ENCODE results near the gene MAN2A2.
"Not testable (repeated sequence)": the region's sequence is repeated elsewhere in the genome, so short reads cannot be mapped to it uniquely, and the experiment has no call there.

Gene MAN2A2

DNA sequence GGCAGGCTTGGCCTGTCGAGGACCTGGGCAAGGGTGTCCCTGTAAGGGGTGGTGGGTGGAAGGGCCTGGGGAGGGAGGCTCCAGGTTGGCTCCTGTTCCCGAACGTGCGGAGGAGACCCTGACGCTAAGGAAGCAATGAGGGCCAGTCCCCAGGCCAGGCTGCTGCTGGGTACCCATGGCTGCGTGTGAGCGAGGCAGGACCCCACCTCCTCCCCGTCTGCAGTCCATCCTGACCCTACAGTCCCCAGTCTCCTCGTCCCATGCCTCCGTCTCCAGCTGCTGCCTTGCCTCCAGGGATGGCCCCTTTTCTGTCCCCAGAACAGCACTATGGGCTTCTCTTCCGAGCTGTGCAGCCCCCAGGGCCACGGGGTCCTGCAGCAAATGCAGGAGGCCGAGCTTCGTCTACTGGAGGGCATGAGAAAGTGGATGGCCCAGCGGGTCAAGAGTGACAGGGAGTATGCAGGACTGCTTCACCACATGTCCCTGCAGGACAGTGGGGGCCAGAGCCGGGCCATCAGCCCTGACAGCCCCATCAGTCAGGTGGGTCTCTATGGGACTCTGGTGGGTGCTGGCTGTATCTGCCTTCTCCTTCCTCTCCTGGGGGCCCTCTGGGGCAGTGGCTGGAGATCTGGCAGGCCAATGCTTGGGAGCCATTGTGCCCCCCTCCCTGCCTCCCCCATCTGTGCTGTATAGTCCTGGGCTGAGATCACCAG, 18.2 kb upstream of the MAN2A2 start:
- DNase-seq = no peak

DNA sequence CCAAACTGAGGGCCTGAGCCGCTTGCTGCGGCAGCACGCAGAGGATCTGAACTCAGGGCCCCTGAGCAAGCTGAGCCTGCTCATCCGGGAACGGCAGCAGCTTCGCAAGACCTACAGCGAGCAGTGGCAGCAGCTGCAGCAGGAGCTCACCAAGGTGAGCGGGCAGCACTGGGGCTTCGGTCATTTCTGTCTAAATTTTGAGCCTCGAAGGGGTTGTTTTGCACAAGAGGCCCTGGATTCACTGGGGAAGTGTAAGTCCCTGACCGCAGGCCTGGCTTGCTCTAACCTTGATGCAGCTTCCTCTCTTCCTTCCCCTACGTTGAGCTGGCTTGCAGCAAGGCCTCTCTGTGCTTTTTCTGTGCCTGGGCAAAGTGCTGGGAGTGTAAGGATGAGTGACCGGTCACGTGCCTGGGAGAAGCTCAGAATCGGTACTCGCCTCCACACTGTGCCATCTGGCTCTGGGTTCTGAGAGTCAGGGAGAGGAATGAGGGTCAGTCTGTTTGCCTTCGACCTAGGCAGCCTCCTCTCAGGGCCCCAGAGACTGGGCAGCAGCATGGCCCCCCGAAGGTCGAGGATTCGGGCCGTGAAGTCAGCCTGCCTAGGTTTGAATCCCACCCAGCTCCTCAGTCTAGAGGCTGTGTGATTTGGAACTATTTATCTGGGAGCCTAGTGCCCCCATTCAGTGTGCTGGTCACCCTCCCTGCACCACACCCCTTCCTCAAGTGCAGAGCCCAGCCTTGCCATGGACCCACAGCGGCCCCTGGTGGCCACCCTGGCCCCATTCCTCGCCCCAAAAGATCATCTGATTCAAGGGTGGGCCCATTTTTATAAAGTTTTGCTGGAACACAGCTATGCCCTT, 17.4 kb upstream of the MAN2A2 start:
- DNase-seq = peak; percentile 89

DNA sequence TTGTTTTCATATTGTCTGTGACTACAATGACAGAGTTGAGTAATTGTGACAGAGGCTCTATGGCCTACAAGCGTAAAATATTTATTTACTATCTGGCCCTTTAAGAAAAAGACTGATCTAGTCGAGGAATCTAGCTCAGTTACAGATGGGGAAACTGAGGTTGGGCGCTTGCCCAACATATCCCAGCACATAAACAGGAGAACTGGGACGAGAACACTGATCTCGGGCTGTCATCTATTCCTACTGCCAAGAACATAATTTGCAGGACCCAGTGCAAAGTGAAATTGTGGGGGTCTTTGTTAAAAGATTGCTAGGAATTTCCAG, 16.8 kb upstream of the MAN2A2 start:
- DNase-seq = no peak

DNA sequence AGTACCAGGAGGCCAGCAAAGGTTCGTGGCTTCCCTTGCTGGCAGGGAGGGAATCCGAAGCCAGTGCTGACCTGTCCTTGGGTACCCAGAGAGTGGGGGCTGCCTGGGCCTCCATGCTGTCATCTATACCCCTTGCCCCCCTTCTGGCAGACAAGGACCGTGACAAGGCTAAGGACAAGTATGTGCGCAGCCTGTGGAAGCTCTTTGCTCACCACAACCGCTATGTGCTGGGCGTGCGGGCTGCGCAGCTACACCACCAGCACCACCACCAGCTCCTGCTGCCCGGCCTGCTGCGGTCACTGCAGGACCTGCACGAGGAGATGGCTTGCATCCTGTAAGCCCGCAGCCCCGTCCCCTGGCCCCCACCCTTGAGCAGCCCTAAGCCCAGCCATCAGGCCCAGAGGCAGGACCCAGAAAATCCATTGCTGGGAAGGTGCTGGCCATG, 16.0 kb upstream of the MAN2A2 start:
- no peak for DNase-seq

DNA sequence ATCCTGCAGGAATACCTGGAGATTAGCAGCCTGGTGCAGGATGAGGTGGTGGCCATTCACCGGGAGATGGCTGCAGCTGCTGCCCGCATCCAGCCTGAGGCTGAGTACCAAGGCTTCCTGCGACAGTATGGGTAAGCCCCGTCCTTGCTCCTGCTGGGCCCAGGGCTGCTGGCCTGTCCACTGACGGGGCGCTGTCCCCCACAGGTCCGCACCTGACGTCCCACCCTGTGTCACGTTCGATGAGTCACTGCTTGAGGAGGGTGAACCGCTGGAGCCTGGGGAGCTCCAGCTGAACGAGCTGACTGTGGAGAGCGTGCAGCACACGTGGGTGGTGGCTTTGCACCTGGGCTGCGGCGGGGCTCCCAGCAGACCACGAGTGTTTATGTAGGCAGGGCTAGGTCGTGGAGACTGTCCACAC, 13.8 kb upstream of the MAN2A2 start:
- DNase-seq = no peak

- no peak for DNase-seq
Measured at GRCh38 chr15:90889736-90890456, 13.2 kb upstream of the MAN2A2 start.

GRCh38 chr15:90890839-90891238, 12.3 kb upstream of the MAN2A2 start:
- no peak for DNase-seq

GRCh38 chr15:90891346-90891949, 11.7 kb upstream of the MAN2A2 start:
- DNase-seq = no peak

GRCh38 chr15:90892023-90892422, 11.1 kb upstream of the MAN2A2 start:
- no peak for DNase-seq

DNA sequence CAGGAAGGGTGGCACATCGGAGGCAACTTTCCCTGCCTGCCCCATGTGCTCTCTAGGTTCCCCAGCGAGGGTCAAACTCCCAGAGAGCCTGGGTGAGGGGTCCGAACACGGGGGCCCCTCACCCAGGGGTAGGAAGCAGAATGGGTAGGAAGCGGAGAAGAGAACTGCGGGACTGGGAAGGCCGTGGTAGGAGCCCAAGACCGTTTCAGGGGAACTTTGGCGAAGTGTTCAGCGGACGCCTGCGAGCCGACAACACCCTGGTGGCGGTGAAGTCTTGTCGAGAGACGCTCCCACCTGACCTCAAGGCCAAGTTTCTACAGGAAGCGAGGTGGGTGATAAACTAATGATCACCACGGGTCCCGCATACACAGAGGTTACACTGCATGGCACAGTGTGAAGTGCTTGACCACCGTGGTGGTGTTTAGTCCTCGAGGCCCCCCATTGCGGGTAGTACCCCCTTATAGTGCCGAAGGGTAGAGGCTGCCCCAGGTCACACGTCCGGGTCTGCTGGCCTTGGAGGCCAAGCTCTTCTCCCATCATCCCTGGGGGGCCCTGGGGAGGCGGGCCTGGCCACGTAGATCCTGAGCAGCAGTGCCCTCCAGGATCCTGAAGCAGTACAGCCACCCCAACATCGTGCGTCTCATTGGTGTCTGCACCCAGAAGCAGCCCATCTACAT, 10.5 kb upstream of the MAN2A2 start:
- DNase-seq = no peak

DNA sequence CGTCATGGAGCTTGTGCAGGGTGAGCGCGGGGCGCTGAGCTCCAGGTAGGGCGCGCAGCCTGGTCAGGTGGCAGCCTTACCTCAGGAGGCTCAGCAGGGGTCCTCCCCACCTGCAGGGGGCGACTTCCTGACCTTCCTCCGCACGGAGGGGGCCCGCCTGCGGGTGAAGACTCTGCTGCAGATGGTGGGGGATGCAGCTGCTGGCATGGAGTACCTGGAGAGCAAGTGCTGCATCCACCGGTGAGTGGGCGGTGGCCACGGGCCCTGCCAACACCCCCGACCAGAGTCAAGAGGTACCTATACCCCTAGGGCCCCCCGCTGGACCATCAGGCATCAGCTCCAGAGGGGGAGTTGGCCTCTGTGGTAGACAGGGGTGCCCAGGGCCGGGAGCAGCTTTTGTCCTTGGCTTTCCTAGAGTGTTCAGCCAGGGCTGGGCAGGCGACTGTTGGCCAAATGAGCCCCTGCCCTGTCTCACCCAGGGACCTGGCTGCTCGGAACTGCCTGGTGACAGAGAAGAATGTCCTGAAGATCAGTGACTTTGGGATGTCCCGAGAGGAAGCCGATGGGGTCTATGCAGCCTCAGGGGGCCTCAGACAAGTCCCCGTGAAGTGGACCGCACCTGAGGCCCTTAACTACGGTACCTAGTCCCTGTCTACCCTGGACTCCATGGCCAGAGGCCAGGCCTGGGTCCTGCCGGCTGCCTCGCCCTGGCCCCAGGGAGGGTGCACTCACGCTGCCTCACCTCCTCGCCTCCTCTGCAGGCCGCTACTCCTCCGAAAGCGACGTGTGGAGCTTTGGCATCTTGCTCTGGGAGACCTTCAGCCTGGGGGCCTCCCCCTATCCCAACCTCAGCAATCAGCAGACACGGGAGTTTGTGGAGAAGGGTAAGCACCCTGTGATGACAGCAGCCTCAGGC, 9.7 kb upstream of the MAN2A2 start:
- DNase-seq = no peak

DNA sequence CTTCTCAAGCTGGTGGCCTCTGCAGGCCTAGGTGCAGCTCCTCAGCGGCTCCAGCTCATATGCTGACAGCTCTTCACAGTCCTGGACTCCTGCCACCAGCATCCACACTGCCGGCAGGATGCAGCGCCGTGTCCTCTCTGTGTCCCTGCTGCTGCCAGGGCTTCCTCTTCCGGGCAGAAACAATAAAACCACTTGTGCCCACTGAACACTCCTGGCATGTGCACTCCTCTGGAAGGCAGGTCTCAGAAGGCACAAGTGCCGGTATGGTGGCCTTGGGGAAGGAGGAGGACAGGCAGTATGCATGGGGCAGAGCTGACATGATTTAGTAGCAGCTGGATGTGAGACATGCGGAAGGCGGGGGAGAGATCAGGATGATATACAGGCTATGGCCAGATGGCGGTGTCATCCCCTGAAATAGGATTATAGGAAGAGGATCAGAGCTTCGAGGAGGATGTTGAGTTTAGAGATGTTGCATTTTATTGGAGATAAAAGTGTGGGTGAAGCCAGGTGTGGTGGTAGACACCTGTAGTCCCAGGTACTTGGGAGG, 7.5 kb upstream of the MAN2A2 start:
- no peak for DNase-seq

DNA sequence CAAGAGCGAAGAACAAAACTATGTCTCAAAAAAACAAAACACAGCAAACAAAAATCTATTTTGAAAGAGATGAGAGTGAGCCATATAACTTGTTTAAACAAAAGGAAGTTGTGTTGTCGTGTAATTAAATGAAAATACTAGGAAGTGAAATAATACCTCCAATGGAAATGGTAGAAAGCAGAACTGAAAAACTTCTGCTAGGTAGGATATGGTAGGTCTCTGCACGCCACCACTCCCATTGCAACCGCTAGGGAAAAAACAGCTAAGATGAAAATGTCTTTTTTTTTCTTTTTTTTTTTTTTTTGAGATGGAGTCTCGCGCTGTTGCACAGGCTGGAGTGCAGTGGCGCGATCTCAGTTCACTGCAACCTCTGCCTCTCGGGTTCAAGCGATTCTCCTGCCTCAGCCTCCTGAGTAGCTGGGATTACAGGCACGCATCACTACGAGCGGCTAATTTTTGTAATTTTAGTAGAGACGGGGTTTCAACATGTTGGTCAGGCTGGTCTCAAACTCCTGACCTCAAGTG, 5.9 kb upstream of the MAN2A2 start:
- DNase-seq = not testable (repeated sequence)

- no peak for DNase-seq
Measured at GRCh38 chr15:90901175-90902039, 1.7 kb upstream of the MAN2A2 start.

DNA sequence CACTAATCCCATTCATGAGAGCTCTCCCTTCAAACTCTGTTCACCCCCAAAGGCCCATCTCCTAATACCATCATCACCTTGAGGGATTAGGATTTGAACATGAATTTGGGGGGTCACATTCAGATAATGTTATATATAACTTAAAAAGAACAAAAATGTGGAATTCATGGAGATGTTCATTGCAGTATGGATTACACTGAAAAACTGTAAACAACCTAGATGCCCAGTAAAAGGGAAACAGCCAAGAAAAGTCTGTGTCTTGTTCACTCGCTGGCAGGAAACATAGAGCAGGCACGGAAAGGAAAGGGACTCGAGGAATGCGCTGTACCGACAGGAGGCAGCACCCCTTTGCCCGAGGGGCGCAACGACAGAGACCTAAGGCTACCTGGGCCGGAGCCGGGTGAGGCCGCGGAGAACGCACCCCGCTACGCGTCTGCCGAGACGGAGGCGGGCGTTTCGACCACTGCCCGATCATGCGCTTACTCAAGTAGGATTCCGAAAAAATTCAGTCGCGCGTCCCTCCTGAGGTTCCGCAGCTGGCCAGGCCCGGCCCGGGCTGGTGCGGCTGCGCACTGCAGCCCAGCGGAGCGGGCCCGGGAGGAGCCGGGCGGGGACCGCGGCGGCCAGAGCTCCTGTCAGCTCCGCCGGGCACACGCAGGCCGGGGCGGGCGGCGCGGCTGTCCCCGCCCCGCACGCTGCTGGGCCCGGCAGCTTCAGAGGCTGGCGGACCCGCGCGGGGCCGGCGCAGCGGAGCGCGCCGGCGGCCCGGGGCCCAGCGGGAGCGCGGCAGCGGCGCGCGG, 862 bp upstream of the MAN2A2 start:
- peak; percentile 88 for DNase-seq

GRCh38 chr15:90903733-90904536, 833 bp downstream of the MAN2A2 start:
- DNase-seq = no peak

DNA sequence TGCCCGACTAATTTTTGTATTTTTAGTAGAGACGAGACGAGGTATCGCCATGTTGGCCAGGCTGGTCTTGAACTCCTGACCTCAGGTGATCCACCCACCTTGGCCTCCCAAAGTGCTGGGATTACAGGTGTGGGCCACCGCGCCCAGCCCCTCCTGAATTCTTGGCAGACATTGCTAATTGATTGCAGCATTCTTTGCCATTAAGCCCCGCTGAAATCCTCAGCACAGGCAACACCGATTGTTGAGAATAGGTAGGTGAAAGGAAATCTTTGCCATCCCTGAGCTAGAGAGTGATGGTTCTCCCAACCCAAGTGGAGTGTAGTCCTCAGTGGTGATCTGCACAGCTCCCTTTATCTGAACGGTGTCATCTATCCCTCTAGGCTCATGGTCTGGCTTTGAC, 1.6 kb downstream of the MAN2A2 start:
- DNase-seq = no peak
